Tibial nerve (tissue), 3 donors: ENCODE data around the gene CYP19A1.

Experiments used
- CTCF ChIP-seq, 5 experiments: fragments of 200-600 bp in 3 of 5; fragments of 450-650 bp in 2 of 5; sonication (generic) in 3 of 5; IDR thresholded peaks; one replicate each; pipeline ENCODE4 v1.5.1; 2016 to 2019; ENCODE audit warnings: antibody characterized with exemption in 5 of 5, mild to moderate bottlenecking in 3 of 5, moderate library complexity in 2 of 5
- POLR2A ChIP-seq, 2 donors: fragments of 450-650 bp; IDR thresholded peaks; one replicate each; pipeline ENCODE4 v1.6.1; 2017; ENCODE audit warnings: antibody characterized with exemption in 2 of 2, mild to moderate bottlenecking in 2 of 2, moderate library complexity in 2 of 2

- TF ChIP-seq CTCF (IDR thresholded peaks at IDR 0.05) (no peak), POLR2A (IDR thresholded peaks at IDR 0.05) (no peak)
Observed at GRCh38 chr15:51195459-51195858, 142.9 kb downstream of the CYP19A1 start.
